GM03348 (cell line): ENCODE results near the gene FGF14.
A peak's percentile ranks its signal among the peaks of the same experiment; 100 is the strongest.
"Not testable (repeated sequence)": the region's sequence is repeated elsewhere in the genome, so short reads cannot be mapped to it uniquely, and the experiment has no call there.

Source experiments
- DNase-seq: peaks from one replicate; pipeline ENCODE4 v3.0.0; 2012; ENCODE audit warnings: low spot score

Gene FGF14

GRCh38 chr13:102136735-102137296 is 265.0 kb downstream of the FGF14 start:
- no peak for DNase-seq

GRCh38 chr13:102132777-102133295 is 269.0 kb downstream of the FGF14 start:
- no peak for DNase-seq

- no peak for DNase-seq
Measured at GRCh38 chr13:102131246-102131645, 270.6 kb downstream of the FGF14 start.

GRCh38 chr13:102128216-102128810 is 273.5 kb downstream of the FGF14 start:
- DNase-seq, result peak; percentile 3

GRCh38 chr13:102127153-102127552 is 274.7 kb downstream of the FGF14 start:
- DNase-seq, result no peak

GRCh38 chr13:102122147-102122546 is 279.7 kb downstream of the FGF14 start:
- no peak for DNase-seq

GRCh38 chr13:102117175-102117831 is 284.5 kb downstream of the FGF14 start:
- no peak for DNase-seq

GRCh38 chr13:102103469-102103868 is 298.4 kb downstream of the FGF14 start:
- no peak for DNase-seq

GRCh38 chr13:102100234-102100633 is 301.6 kb downstream of the FGF14 start:
- DNase-seq, result no peak

GRCh38 chr13:102097708-102098107 is 304.1 kb downstream of the FGF14 start:
- DNase-seq, result no peak

- DNase-seq, result not testable (repeated sequence)
Measured at GRCh38 chr13:102093288-102093687, 308.6 kb downstream of the FGF14 start.

- no peak for DNase-seq
Measured at GRCh38 chr13:102091231-102091630, 310.6 kb downstream of the FGF14 start.

- no peak for DNase-seq
Measured at GRCh38 chr13:102090532-102090931, 311.3 kb downstream of the FGF14 start.

- DNase-seq, result no peak
Measured at GRCh38 chr13:102089722-102090121, 312.1 kb downstream of the FGF14 start.

GRCh38 chr13:102089177-102089576 is 312.7 kb downstream of the FGF14 start:
- DNase-seq, result no peak

GRCh38 chr13:102073251-102073650 is 328.6 kb downstream of the FGF14 start:
- no peak for DNase-seq

GRCh38 chr13:102071711-102072110 is 330.1 kb downstream of the FGF14 start:
- no peak for DNase-seq

GRCh38 chr13:102068323-102068722 is 333.5 kb downstream of the FGF14 start:
- not testable (repeated sequence) for DNase-seq

- no peak for DNase-seq
Measured at GRCh38 chr13:102055090-102055779, 346.6 kb downstream of the FGF14 start.

GRCh38 chr13:102049853-102050252 is 352.0 kb downstream of the FGF14 start:
- DNase-seq, result no peak

GRCh38 chr13:102045731-102046130 is 356.1 kb downstream of the FGF14 start:
- no peak for DNase-seq

- DNase-seq, result no peak
Measured at GRCh38 chr13:102042746-102043145, 359.1 kb downstream of the FGF14 start.

GRCh38 chr13:102041544-102041943 is 360.3 kb downstream of the FGF14 start:
- DNase-seq, result no peak
